Measurements from ENCODE around the gene CYCS.

CYCS gene

DNA sequence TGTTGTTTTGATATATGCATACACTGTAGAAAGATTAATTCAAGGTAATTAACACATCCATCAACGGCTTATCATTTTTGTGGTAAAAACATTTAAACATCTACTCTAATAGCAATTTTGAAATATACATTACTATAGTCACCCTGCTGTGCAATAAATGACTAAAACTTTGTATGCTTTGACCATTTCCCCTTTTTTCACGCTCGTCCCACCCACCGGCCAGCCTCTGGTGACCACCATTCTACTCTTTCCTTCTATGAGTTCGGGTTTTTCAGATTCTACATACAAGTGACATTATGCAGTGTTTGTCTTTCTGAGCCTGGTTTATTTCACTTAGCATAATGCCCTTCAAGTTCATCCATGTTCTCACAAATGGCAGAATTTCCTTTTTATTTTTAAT lies 21.3 kb downstream of the CYCS start:
- TF ChIP-seq, protein P1, sequence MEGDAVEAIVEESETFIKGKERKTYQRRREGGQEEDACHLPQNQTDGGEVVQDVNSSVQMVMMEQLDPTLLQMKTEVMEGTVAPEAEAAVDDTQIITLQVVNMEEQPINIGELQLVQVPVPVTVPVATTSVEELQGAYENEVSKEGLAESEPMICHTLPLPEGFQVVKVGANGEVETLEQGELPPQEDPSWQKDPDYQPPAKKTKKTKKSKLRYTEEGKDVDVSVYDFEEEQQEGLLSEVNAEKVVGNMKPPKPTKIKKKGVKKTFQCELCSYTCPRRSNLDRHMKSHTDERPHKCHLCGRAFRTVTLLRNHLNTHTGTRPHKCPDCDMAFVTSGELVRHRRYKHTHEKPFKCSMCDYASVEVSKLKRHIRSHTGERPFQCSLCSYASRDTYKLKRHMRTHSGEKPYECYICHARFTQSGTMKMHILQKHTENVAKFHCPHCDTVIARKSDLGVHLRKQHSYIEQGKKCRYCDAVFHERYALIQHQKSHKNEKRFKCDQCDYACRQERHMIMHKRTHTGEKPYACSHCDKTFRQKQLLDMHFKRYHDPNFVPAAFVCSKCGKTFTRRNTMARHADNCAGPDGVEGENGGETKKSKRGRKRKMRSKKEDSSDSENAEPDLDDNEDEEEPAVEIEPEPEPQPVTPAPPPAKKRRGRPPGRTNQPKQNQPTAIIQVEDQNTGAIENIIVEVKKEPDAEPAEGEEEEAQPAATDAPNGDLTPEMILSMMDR (conservative IDR thresholded peaks at IDR 0.05; ENCODE audit: low read depth, low read length): no peak
- no peaks in the 10 kb centered on the region for H3K79me2 ChIP-seq (ENCODE audit: insufficient read depth, low read depth)
- H4K20me1 ChIP-seq (ENCODE audit: insufficient read depth): no peaks in the 10 kb centered on the region
- no peak overlapping the region for H3K9ac ChIP-seq
- H3K4me3 ChIP-seq (IDR thresholded peaks at IDR 0.05; ENCODE audit: insufficient read depth, low read depth, low read length): no peak overlapping the region
- H3K4me2 ChIP-seq: no peak overlapping the region
- peaks cover 3% of the 10 kb centered on the region for H3K4me1 ChIP-seq (ENCODE audit: low read depth, poor library complexity, severe bottlenecking)
- H3K36me3 ChIP-seq (ENCODE audit: insufficient read depth): no peaks in the 10 kb centered on the region
- no peaks in the 10 kb centered on the region for H3K27me3 ChIP-seq (ENCODE audit: insufficient read depth, low read depth)
- no peak overlapping the region for H2AFZ ChIP-seq (ENCODE audit: low read depth)
- no peak overlapping the region for H3K27ac ChIP-seq

DNA sequence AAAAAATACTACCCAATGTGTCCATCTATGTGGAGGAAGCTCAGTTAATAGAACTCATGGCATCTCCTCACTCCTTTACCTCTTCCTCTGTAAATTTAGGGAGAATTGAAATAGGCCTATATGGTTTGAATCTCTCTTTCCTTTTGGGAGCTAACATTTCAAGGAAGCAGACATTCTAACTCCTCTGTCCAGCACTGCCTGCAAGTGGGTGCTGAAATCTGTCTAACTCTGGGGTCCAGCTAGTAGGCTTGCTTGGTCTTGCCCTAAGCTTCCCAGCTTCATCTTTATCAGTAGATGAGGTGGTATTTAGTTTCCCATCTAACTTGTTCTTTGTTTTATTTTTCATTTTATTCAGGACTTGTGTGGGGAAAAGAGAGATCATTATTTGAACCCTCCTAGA lies 23.2 kb downstream of the CYCS start:
- Histone ChIP-seq H3K27ac (no peak overlapping the region), H2AFZ (ENCODE audit: low read depth) (no peak overlapping the region), H3K79me2 (ENCODE audit: insufficient read depth, low read depth) (no peaks in the 10 kb centered on the region), H3K4me1 (ENCODE audit: low read depth, poor library complexity, severe bottlenecking) (peaks cover 9% of the 10 kb centered on the region), H3K9ac (no peak overlapping the region), H4K20me1 (ENCODE audit: insufficient read depth) (no peaks in the 10 kb centered on the region), H3K27me3 (ENCODE audit: insufficient read depth, low read depth) (no peaks in the 10 kb centered on the region), H3K36me3 (ENCODE audit: insufficient read depth) (no peaks in the 10 kb centered on the region), H3K4me3 (IDR thresholded peaks at IDR 0.05; ENCODE audit: insufficient read depth, low read depth, low read length) (no peak overlapping the region), H3K4me2 (no peak overlapping the region)
- TF ChIP-seq, protein P1 (conservative IDR thresholded peaks at IDR 0.05; ENCODE audit: low read depth, low read length): no peak

DNA sequence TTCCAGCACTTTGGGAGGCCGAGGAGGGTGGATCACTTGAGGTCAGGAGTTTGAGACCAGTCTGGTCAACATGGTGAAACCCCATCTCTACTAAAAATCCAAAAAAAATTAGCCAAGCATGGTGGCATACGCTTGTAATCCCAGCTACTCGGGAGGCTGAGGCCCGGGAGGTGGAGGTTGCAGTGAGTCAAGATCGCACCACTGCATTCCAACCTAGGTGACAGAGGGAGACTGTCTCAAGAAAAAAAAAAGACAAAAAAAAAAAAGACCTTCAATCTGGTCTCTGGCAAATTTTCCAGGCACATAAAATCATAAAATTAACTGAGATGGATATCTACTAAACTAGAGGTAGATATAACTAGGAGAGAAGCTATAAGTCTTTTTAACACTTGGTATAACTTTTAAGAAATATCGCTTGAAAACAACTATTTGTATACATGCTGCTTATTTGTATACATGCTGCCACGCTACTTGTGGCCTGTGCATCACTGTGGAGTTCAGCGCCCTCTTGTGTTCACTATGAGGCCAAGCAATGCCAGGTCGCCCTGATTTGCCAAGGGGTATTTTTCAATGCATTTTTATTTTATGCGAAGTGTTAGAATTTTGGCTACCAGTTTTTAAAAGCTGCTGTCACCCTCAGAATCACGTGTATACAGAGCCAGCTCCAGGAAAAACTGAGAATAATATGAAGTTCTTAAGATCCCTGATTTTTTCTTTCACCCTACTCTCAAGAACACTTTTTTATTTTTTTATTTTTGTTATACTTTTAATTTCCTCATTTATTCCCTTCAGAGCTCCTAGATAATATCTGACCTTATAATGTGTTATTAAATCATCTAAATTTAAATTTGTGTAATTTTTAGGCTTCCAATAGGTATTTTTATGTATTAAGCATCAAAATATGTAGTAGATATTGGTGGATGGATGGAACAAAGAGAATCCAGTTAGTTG lies 26.7 kb downstream of the CYCS start:
- H3K4me3 ChIP-seq (IDR thresholded peaks at IDR 0.05; ENCODE audit: insufficient read depth, low read depth, low read length): no peak overlapping the region
- H2AFZ ChIP-seq (ENCODE audit: low read depth): peak overlapping the region; percentile 77
- peaks cover 22% of the 10 kb centered on the region for H3K4me1 ChIP-seq (ENCODE audit: low read depth, poor library complexity, severe bottlenecking)
- no peaks in the 10 kb centered on the region for H3K79me2 ChIP-seq (ENCODE audit: insufficient read depth, low read depth)
- no peak overlapping the region for H3K27ac ChIP-seq
- H3K4me2 ChIP-seq: peak overlapping the region; percentile 34; the same call in 1 of the 2 replicates
- no peaks in the 10 kb centered on the region for H3K27me3 ChIP-seq (ENCODE audit: insufficient read depth, low read depth)
- no peaks in the 10 kb centered on the region for H4K20me1 ChIP-seq (ENCODE audit: insufficient read depth)
- H3K9ac ChIP-seq: no peak overlapping the region
- TF ChIP-seq, protein P1 (conservative IDR thresholded peaks at IDR 0.05; ENCODE audit: low read depth, low read length): peak; percentile 97
- no peaks in the 10 kb centered on the region for H3K36me3 ChIP-seq (ENCODE audit: insufficient read depth)

DNA sequence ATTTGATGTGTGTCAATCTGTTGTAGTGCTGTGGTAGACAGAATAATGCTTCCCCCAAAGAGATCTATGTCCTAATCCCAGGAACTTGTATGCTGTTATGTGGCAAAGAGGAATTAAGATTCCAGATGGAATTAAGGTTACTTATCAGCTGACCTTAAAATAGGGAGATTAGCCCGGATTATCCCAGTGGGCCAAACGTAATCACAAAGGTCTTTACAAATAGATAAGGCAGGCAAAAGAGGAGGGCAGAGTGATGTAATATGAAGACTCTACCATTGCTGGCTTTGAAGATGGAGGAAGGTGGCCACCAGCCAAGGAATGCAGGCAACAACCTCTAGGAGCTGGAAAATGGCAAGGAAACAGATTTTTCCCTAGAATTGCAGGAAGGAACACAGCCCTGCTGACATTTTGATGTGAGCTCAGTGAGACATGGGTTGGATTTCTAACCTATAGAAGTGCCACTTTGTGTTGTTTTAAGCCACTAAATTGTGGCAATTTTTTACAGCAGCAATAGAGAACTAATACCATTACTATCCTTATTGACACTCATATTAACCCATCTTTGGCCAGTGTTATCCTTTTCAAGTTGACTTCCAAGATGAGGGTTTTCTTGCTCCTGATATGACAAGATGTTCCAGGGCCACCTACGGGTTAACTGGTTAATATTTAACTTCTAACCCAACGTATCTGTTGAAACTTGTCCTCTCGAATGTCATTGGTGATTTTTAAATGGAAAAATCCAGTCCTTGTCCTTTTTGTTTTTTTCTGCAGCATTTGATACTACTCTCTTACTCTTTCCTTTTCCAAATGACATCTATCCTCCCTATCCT lies 29.3 kb downstream of the CYCS start:
- no peak overlapping the region for H3K4me3 ChIP-seq (IDR thresholded peaks at IDR 0.05; ENCODE audit: insufficient read depth, low read depth, low read length)
- no peak overlapping the region for H3K27ac ChIP-seq
- no peaks in the 10 kb centered on the region for H3K27me3 ChIP-seq (ENCODE audit: insufficient read depth, low read depth)
- no peak overlapping the region for H2AFZ ChIP-seq (ENCODE audit: low read depth)
- TF ChIP-seq, protein P1 (conservative IDR thresholded peaks at IDR 0.05; ENCODE audit: low read depth, low read length): no peak; the same call in 1 of the 2 replicates
- H3K36me3 ChIP-seq (ENCODE audit: insufficient read depth): no peaks in the 10 kb centered on the region
- H3K9ac ChIP-seq: no peak overlapping the region
- H3K4me1 ChIP-seq (ENCODE audit: low read depth, poor library complexity, severe bottlenecking): peaks cover 28% of the 10 kb centered on the region
- H3K79me2 ChIP-seq (ENCODE audit: insufficient read depth, low read depth): no peaks in the 10 kb centered on the region
- H4K20me1 ChIP-seq (ENCODE audit: insufficient read depth): no peaks in the 10 kb centered on the region
- no peak overlapping the region for H3K4me2 ChIP-seq
